Heart left ventricle (tissue), 13 donors: Measurements from ENCODE around the gene TAS2R38.

ENCODE experiments used
- POLR2A ChIP-seq, 2 donors: fragments of 450-650 bp; IDR thresholded peaks; one replicate each; pipeline ENCODE4 v1.6.1; 2017; ENCODE audit warnings: antibody characterized with exemption in 2 of 2, mild to moderate bottlenecking in 2 of 2, moderate library complexity in 2 of 2
- TF ChIP-seq, protein P1 (sequence below), 12 donors: fragments of 200-600 bp; sonication (generic) in 4 of 12; IDR thresholded peaks; one replicate each; pipeline versions ENCODE4 v1.5.0 to v1.8.0; 2018 to 2022; ENCODE audit warnings: antibody characterized with exemption in 12 of 12, mild to moderate bottlenecking in 5 of 12
- donor health status: ischemic (EF 13 %, LVEDD 7.1; RV severe dilation, severe dysfunction).
- donor health status: DM: no; HTN: yes; CAD: no.
- donor health status: DM: no; HTN: no; CAD: no.
- donor health status: ischemic (EF 25% LVEDD 6.9; RV normal size, moderate dysfunction).
- donor health status: ischemic (EF 25% LVEDD 5.7; RV mildly dilated, moderate dysfunction).
- donor health status: ischemic (EF 35%, LVEDD 5.7; RV mildly dilated, moderate dysfunction).
- donor health status: nonischemic (EF 11% LVEDD 7.7; RV severe dilation, severe dysfunction).
- donor health status: DM: yes; HTN: yes; CAD: no.
- donor health status: PGD.
- donor health status: ischemic (EF 29% LVEDD 5.4; RV normal size, mild dysfunction).
- donor health status: nonischemic (EF 23%, LVEDD 6.1; RV moderate dilation, normal function).

DNA sequence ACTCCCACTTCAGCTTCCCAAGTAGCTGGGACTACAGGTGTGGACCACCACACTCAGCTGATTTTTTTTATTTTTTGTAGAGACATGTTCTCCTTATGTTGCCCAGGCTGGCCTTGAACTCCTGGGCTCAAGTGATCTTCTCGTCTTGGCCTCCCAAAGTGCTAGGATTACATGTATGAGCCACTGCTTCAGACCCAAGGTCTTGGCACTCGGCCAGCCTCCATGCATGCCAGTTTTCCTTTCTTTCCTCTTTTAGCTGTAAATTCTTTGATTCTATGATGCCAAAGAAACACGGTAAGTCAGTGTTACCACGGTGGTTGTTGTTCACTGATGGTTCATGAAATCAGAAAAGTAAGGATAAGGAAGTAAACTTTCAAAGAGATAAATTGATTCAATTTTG is 19.1 kb upstream of the TAS2R38 start:
- TF ChIP-seq POLR2A (IDR thresholded peaks at IDR 0.05) = no peak
- TF ChIP-seq, protein P1, sequence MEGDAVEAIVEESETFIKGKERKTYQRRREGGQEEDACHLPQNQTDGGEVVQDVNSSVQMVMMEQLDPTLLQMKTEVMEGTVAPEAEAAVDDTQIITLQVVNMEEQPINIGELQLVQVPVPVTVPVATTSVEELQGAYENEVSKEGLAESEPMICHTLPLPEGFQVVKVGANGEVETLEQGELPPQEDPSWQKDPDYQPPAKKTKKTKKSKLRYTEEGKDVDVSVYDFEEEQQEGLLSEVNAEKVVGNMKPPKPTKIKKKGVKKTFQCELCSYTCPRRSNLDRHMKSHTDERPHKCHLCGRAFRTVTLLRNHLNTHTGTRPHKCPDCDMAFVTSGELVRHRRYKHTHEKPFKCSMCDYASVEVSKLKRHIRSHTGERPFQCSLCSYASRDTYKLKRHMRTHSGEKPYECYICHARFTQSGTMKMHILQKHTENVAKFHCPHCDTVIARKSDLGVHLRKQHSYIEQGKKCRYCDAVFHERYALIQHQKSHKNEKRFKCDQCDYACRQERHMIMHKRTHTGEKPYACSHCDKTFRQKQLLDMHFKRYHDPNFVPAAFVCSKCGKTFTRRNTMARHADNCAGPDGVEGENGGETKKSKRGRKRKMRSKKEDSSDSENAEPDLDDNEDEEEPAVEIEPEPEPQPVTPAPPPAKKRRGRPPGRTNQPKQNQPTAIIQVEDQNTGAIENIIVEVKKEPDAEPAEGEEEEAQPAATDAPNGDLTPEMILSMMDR (IDR thresholded peaks at IDR 0.05) = no peak
